HG03558 (cell line): ENCODE data around the gene ACTG1.

Experiments
- ATAC-seq: cut with Tn5 transposase; IDR thresholded peaks from one replicate; pipeline ENCODE4 v1.9.1; 2021; ENCODE audit warnings: moderate number of reproducible peaks; ENCODE audit not compliant: unreplicated experiment; ENCODE audit errors: extremely low read depth

The ACTG1 gene

DNA sequence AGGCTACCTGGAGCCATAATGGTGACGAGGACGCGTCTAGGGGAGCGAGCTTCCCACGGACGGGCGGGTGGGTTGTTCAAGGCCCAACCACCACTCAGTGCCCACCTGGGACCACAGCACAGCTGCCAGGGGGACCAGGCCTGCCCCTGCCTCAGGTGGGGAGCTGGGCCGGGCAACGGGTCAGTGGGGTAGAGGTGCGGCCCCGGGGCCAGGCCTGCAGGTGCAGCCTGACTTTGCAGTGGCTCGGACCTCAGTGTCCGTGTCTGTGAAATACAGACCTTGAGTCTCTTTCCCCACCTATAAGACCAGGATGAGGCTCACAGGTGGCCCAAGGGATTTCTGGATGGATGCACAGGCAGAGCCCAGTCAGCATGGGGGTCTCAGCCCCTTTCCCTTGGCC is 43.3 kb downstream of the ACTG1 start:
- ATAC-seq, result no peak

DNA sequence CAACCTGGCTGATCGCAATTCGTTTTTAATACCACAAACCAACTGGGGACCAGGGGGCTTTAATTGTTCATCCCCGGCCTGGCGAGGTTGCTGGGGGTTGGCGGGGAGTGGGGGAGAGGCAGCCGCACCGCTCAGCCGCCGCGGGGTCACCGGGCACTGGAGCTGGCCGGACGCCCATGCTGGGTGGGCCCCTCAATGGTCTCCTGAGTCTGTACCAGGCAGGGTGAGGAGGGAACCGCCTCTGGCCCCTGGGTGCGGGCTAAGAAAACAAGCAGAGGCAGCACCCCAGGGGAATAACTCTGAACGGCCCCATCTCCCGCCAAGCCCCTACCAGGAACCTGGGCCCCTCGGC is 43.9 kb downstream of the ACTG1 start:
- ATAC-seq, result no peak

DNA sequence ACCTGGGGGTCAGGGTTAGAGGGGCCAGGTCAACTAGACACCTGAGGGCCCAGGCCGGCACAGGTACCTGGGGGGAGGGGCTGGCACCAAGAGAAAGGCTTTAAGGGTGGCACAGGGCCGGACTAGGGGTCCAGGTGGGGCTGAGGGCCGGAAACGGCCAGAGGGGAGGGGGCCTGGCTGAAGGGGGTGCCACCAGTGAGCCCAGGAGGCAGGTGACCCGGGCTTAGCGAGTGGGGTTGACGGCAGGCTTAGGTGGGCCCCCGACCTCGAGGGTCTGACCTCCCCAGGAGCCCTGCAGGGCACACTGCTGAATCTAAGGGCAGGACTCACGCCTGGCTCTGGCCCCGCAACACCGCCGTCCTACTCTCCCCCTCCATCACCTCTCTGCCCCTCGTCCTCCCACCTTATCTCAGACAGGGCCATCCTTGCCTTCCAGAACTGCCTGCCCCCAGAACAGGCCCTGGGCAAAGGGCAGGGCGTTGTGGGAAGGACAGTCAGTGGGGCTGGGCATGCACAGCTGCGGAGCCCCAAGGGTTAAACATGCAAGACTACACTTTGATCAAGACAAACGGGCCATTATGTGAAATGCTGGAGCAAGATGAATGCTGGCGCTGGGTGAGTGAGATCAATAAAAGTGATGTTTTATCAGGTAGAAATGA is 44.4 kb downstream of the ACTG1 start:
- no peak for ATAC-seq

DNA sequence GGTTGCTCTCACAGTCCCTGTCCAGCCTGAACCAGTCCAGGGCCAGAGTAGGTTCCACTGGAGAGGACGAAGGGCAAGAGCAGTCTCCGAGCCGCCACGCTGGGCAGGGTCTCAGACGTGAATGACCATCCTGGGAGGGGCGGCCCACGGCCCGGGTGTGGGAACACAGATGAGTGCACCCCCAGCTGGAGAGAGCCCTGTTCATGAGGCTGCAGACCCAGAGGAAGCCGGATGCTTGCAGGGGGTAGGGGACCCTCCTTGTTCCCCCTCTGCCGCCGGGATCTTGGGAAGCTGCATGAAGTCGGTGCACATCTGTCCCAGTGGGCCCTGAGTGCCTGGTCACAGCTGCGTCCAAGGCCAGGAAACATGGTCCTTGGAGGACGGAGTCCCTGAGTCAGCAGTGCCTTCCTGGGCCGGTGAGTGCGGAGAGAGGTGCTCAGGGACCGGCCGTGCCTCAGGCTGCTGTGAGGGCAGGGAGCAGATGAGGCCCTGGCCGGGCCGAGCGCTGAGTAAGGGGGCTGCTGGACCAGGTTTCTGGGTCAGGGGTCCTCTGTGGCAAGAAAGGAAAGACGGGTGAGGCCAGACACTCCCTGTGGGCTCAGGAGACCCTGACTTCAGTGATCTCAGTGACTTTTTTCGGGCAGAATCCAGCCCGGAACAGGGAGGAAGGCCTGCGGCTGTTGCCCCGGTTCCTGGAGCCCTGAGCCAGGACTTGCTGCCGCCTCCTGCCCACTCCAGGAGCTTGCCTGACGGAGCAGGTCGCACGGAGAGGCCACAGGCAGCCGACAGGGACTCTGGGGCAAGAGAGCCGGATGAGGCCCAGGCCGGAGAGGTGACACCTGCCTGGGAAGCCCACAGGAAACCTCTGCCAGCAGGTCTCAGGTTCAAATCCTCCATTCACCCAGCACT is 45.8 kb downstream of the ACTG1 start:
- ATAC-seq, result no peak

DNA sequence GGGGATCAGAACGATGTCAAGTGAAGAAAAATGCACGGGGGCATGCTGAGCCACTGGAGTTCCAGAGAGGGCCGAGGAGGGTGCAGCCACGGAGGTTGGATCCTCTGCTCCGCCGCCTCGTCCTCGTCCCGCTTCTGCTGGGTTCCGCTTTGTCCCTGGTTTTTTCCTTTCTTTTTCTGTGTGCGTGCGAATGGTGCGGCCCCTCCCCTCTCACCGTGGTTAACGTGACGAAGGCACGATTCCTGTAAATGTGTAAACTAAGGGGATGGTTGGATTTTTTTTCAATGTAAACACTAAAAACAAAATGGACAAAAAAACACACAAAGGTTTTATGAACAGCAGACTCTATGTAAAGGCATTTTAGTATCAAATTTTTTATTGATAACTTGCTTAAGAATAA is 46.7 kb downstream of the ACTG1 start:
- no peak for ATAC-seq

DNA sequence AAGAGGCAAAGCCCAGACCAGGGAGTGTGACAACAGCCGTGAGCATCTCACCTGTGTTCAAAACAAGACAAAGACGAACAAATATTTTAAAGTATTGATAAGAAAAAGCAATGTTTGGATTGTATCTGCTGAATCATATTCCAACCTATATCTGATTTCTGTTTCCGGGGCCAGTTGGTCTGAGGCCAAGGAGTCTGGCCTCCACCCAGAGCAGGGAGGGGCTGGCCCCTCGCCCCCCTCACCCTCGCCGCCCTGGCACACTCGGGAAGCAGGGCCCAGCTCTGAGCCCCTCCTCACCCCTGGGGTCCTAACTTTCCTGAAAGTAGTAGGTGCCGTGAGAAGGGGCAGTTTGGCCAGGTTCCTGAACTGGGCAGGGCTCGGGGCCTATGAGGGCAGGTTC is 48.0 kb downstream of the ACTG1 start:
- no peak for ATAC-seq

DNA sequence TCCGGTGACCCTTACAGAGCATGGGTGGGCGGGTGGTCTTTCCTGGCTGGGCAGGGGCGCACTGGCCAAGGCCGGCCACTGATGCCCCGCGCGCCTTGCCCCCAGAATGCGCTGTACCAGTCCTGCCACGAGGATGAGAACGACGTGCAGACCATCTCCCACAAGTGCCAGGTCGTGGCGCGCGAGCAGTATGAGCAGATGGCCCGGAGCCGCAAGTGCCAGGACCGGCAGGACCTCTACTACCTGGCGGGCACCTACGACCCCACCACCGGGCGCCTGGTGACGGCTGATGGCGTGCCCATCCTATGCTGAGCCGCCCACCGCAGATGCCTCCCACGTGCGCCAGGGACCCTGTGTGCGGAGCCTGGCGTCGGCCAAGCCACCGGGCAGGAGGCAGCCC is 49.1 kb downstream of the ACTG1 start:
- no peak for ATAC-seq

DNA sequence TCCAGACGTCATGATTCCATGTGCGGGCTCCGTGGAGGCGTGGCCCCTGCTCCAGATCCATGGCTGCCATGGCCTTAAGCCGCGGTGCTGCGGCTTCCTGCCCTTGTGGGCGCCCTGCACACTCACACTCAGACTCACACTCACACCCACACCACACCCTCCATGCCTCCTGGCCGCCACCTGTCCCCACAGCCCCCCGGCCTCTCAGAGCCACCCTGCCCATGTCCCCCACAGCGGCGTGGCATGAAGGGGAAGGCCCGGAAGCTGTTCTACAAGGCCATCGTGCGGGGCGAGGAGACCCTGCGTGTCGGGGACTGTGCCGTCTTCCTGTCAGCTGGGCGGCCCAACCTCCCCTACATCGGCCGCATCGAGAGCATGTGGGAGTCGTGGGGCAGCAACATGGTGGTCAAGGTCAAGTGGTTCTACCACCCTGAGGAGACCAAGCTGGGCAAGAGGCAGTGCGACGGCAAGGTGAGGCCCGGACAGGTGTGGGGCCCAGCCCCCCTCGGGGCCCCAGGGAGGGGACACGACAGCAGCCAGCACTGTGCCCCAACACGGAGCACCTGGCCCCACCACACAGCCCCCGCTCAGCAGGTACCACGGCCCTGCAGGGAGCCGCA is 50.0 kb downstream of the ACTG1 start:
- no peak for ATAC-seq

DNA sequence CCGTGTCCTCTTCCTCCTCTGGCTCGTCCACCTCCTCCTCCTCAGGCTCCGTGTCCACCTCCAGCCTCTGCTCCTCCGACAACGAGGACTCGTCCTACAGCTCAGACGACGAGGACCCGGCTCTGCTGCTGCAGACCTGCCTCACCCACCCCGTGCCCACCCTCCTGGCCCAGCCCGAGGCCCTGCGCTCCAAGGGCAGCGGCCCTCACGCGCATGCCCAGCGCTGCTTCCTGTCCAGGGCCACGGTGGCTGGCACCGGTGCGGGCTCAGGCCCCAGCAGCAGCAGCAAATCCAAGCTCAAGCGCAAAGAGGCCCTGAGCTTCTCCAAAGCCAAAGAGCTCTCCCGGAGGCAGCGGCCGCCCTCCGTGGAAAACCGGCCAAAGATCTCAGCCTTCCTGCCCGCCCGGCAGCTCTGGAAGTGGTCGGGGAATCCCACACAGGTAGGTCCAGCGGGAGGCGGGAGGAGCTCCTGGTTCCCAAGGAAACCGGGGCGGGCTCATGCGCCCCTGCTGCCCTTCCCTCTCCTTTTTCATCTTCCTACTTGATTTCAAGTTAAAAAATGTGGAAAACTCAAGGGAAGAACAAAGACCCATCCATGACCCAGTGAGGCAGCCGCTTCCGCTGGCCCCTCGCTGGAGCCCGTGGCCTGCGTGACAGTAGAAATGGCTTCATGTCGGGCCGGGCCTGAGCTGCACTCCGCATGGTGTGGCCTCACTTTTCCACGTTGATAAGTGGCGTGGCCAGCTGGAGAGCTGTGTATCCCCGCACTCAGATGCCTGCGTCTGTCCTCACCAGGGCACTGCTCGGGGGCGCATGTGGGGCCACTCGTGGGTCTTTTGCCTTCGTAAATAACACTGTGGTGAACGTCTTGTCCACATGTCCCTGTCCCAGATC is 50.7 kb downstream of the ACTG1 start:
- no peak for ATAC-seq

DNA sequence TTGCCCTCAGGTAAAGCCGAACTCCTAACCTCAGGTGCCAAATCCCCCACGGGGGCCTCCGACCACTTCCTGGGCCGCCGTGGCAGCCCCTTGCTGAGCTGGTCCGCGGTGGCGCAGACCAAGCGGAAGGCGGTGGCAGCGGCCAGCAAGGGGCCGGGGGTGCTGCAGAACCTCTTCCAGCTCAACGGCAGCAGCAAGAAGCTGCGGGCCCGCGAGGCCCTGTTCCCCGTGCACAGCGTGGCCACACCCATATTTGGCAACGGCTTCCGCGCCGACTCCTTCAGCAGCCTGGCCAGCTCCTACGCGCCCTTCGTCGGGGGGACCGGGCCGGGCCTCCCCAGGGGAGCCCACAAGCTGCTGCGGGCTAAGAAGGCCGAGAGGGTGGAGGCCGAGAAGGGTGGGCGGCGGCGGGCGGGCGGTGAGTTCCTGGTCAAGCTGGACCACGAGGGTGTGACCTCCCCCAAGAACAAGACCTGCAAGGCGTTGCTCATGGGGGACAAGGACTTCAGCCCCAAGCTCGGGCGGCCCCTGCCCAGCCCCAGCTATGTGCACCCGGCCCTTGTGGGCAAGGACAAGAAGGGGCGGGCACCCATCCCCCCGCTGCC is 51.6 kb downstream of the ACTG1 start:
- no peak for ATAC-seq
